Mesenchymal stem cell (in vitro differentiated cells and primary cell): ENCODE results near the gene RBP3.

Experiments used
- DNase-seq: peaks from one replicate; pipeline ENCODE4 v3.0.0-alpha.2; 2013
- H2AFZ ChIP-seq: one replicate; pipeline ENCODE4 v1.6.1; 2013; ENCODE audit warnings: low read depth, mild to moderate bottlenecking, control low read depth, inconsistent platforms, low read length, moderate library complexity
- H2AK5ac ChIP-seq: 2 replicates; pipeline ENCODE4 v1.6.1; 2013; ENCODE audit warnings: low read length, moderate library complexity, mild to moderate bottlenecking, inconsistent platforms; ENCODE audit not compliant: severe bottlenecking
- H2BK120ac ChIP-seq: one replicate; pipeline ENCODE4 v1.6.1; 2013; ENCODE audit warnings: low read depth, mild to moderate bottlenecking, inconsistent platforms, low read length, moderate library complexity
- H2BK12ac ChIP-seq, 2 experiments: one replicate each; pipeline ENCODE4 v1.6.1; 2013; ENCODE audit warnings: inconsistent platforms in 2 of 2, low read length in 2 of 2, mild to moderate bottlenecking in 2 of 2, moderate library complexity in 2 of 2, control low read depth in 1 of 2
- H2BK15ac ChIP-seq: one replicate; pipeline ENCODE4 v1.6.1; 2013; ENCODE audit warnings: mild to moderate bottlenecking, low read depth, inconsistent platforms; ENCODE audit not compliant: poor library complexity, severe bottlenecking
- H2BK5ac ChIP-seq: 2 replicates; pipeline ENCODE4 v1.6.1; 2013; ENCODE audit warnings: low read depth, mild to moderate bottlenecking, low read length, control low read depth, inconsistent platforms; ENCODE audit not compliant: poor library complexity, severe bottlenecking
- H3K14ac ChIP-seq, 2 experiments: one replicate each; pipeline ENCODE4 v1.6.1; 2013; ENCODE audit warnings: inconsistent platforms in 2 of 2, low read length in 2 of 2, control low read depth in 1 of 2, mild to moderate bottlenecking in 1 of 2, moderate library complexity in 1 of 2
- H3K18ac ChIP-seq, 2 experiments: one replicate each; pipeline ENCODE4 v1.6.1; 2013; ENCODE audit warnings: inconsistent platforms in 2 of 2, low read length in 2 of 2, control low read depth in 1 of 2, low read depth in 1 of 2, mild to moderate bottlenecking in 1 of 2
- H3K23ac ChIP-seq, 2 experiments: one replicate each; pipeline ENCODE4 v1.6.1; 2013; ENCODE audit warnings: inconsistent platforms in 2 of 2, low read length in 2 of 2, mild to moderate bottlenecking in 2 of 2, moderate library complexity in 2 of 2, control low read depth in 1 of 2
- H3K27ac ChIP-seq: 2 replicates; pipeline ENCODE4 v1.5.1; 2013; ENCODE audit warnings: mild to moderate bottlenecking, moderate library complexity, low read length, control low read depth, inconsistent platforms; ENCODE audit not compliant: poor library complexity, severe bottlenecking
- H3K27me3 ChIP-seq, 2 experiments: 2 replicates each; pipeline versions ENCODE4 v1.6.1 to v1.7.0; 2013; ENCODE audit warnings: low read length in 2 of 2, mild to moderate bottlenecking in 2 of 2, moderate library complexity in 2 of 2, control low read depth in 1 of 2, inconsistent platforms in 1 of 2; ENCODE audit not compliant: control insufficient read depth in 1 of 2, insufficient read depth in 1 of 2
- H3K36me3 ChIP-seq, 2 experiments: 2 replicates each; pipeline versions ENCODE4 v1.6.1 to v1.7.0; 2013; ENCODE audit warnings: low read length in 2 of 2, control low read depth in 1 of 2, inconsistent platforms in 1 of 2, low read depth in 1 of 2, mild to moderate bottlenecking in 1 of 2; ENCODE audit not compliant: insufficient read depth in 2 of 2, control insufficient read depth in 1 of 2
- H3K4ac ChIP-seq, 2 experiments: one replicate each; pipeline ENCODE4 v1.6.1; 2013; ENCODE audit warnings: inconsistent platforms in 2 of 2, low read length in 2 of 2, mild to moderate bottlenecking in 2 of 2, moderate library complexity in 2 of 2, control low read depth in 1 of 2, low read depth in 1 of 2
- H3K4me1 ChIP-seq: 2 replicates; pipeline ENCODE4 v1.6.1; 2013; ENCODE audit warnings: low read depth, low read length, control low read depth; ENCODE audit not compliant: control insufficient read depth, insufficient read depth
- H3K4me2 ChIP-seq: 2 replicates; pipeline ENCODE4 v1.6.1; 2013; ENCODE audit warnings: low read length, mild to moderate bottlenecking, inconsistent platforms; ENCODE audit not compliant: poor library complexity, severe bottlenecking
- H3K4me3 ChIP-seq, 2 experiments: 2 replicates each; pipeline versions ENCODE4 v1.5.1 to v1.7.0; 2013; ENCODE audit warnings: low read length in 2 of 2, mild to moderate bottlenecking in 2 of 2, control low read depth in 1 of 2, low read depth in 1 of 2; ENCODE audit not compliant: insufficient read depth in 1 of 2
- H3K79me1 ChIP-seq: replicated peaks from 2 replicates; pipeline ENCODE4 v1.6.1; 2013; ENCODE audit warnings: mild to moderate bottlenecking, control low read depth, low read length, inconsistent platforms; ENCODE audit not compliant: poor library complexity, severe bottlenecking
- H3K9ac ChIP-seq: 2 replicates; pipeline ENCODE4 v1.7.0; 2013; ENCODE audit warnings: mild to moderate bottlenecking, low read length, moderate library complexity
- H3K9me3 ChIP-seq: 2 replicates; pipeline ENCODE4 v1.7.0; 2013; ENCODE audit warnings: mild to moderate bottlenecking, low read length; ENCODE audit not compliant: control insufficient read depth
- H4K8ac ChIP-seq: one replicate; pipeline ENCODE4 v1.6.1; 2013; ENCODE audit warnings: inconsistent platforms, mild to moderate bottlenecking, low read length, moderate library complexity
- H4K91ac ChIP-seq: one replicate; pipeline ENCODE4 v1.6.1; 2013; ENCODE audit warnings: mild to moderate bottlenecking, low read length, inconsistent platforms
- WGBS: methylation state at CpG from one replicate; pipeline ENCODE4 v1.1.7; 2013; ENCODE audit warnings: mixed read lengths; 5-methylcytosine and 5-hydroxymethylcytosine counted together

RBP3 gene

GRCh38 chr10:47364366-47364765 lies 16.2 kb downstream of the RBP3 start:
- DNase-seq, result no peak
- Histone ChIP-seq H2BK15ac (no peak overlapping the region), H2BK120ac (no peak overlapping the region), H3K9me3 (no peaks in the 10 kb centered on the region), H3K27ac (no peak overlapping the region), H3K23ac (no peak overlapping the region), H3K4me3 (no peak overlapping the region), H2BK12ac (no peak overlapping the region), H2AFZ (no peak overlapping the region), H3K14ac (no peak overlapping the region), H2BK5ac (no peak overlapping the region), H3K4ac (no peak overlapping the region), H3K4me2 (no peak overlapping the region), H3K79me1 (no peaks in the 10 kb centered on the region), H3K27me3 (peaks cover 0 to 38% of the 10 kb centered on the region in 2 experiments), H3K4me1 (peaks cover 15% of the 10 kb centered on the region), H3K36me3 (peaks cover 0 to 8% of the 10 kb centered on the region in 2 experiments), H3K18ac (no peak overlapping the region), H2AK5ac (no peak overlapping the region), H3K9ac (no peak overlapping the region), H4K91ac (no peak overlapping the region), H4K8ac (no peak overlapping the region)
- 70% methylated on average over 4 of the region's 4 CpGs for WGBS

GRCh38 chr10:47364911-47365310 lies 16.7 kb downstream of the RBP3 start:
- Histone ChIP-seq H3K9me3 (no peaks in the 10 kb centered on the region), H3K4me2 (no peak overlapping the region), H2BK5ac (no peak overlapping the region), H4K91ac (no peak overlapping the region), H2BK15ac (no peak overlapping the region), H3K9ac (no peak overlapping the region), H3K23ac (no peak overlapping the region), H3K36me3 (peaks cover 0 to 8% of the 10 kb centered on the region in 2 experiments), H3K4ac (no peak overlapping the region), H3K4me1 (peaks cover 15% of the 10 kb centered on the region), H2AFZ (no peak overlapping the region), H3K18ac (no peak overlapping the region), H2AK5ac (no peak overlapping the region), H4K8ac (no peak overlapping the region), H3K4me3 (no peak overlapping the region), H3K79me1 (no peaks in the 10 kb centered on the region), H2BK12ac (no peak overlapping the region), H2BK120ac (no peak overlapping the region), H3K27ac (no peak overlapping the region), H3K14ac (no peak overlapping the region), H3K27me3 (peaks cover 0 to 41% of the 10 kb centered on the region in 2 experiments)
- WGBS, result 87% methylated on average over 6 of the region's 6 CpGs
- DNase-seq, result no peak

GRCh38 chr10:47365431-47366180 lies 17.4 kb downstream of the RBP3 start:
- Histone ChIP-seq H2BK15ac (no peak overlapping the region), H2BK120ac (no peak overlapping the region), H3K36me3 (peaks cover 0 to 8% of the 10 kb centered on the region in 2 experiments), H3K9me3 (no peaks in the 10 kb centered on the region), H3K14ac (no peak overlapping the region), H3K4ac (no peak overlapping the region), H2BK5ac (no peak overlapping the region), H3K4me1 (peaks cover 10% of the 10 kb centered on the region), H2BK12ac (no peak overlapping the region), H3K23ac (no peak overlapping the region), H3K79me1 (no peaks in the 10 kb centered on the region), H2AK5ac (no peak overlapping the region), H3K27ac (no peak overlapping the region), H3K4me2 (no peak overlapping the region), H4K91ac (no peak overlapping the region), H3K4me3 (no peak overlapping the region), H3K9ac (no peak overlapping the region), H2AFZ (no peak overlapping the region), H3K18ac (no peak overlapping the region), H3K27me3 (peaks cover 0 to 43% of the 10 kb centered on the region in 2 experiments), H4K8ac (no peak overlapping the region)
- DNase-seq, result no peak
- 87% methylated on average over 9 of the region's 9 CpGs for WGBS

- no peak overlapping the region for H2BK120ac ChIP-seq
- H2BK5ac ChIP-seq, result no peak overlapping the region
- H3K79me1 ChIP-seq, result no peaks in the 10 kb centered on the region
- H3K4ac ChIP-seq, result no peak overlapping the region
- no peak overlapping the region for H3K14ac ChIP-seq
- peaks cover 0 to 8% of the 10 kb centered on the region in 2 experiments for H3K36me3 ChIP-seq
- no peak overlapping the region for H3K4me2 ChIP-seq
- 84% methylated on average over 5 of the region's 5 CpGs for WGBS
- no peak overlapping the region for H2BK15ac ChIP-seq
- H3K4me1 ChIP-seq, result peaks cover 10% of the 10 kb centered on the region
- H2AFZ ChIP-seq, result no peak overlapping the region
- no peak for DNase-seq
- no peak overlapping the region for H3K18ac ChIP-seq
- no peak overlapping the region for H3K27ac ChIP-seq
- no peaks in the 10 kb centered on the region for H3K9me3 ChIP-seq
- H3K4me3 ChIP-seq, result no peak overlapping the region
- H4K8ac ChIP-seq, result no peak overlapping the region
- H3K27me3 ChIP-seq, result peaks cover 0 to 43% of the 10 kb centered on the region in 2 experiments
- no peak overlapping the region for H3K23ac ChIP-seq
- H2BK12ac ChIP-seq, result no peak overlapping the region
- H3K9ac ChIP-seq, result no peak overlapping the region
- no peak overlapping the region for H4K91ac ChIP-seq
- H2AK5ac ChIP-seq, result no peak overlapping the region
Measured at GRCh38 chr10:47366181-47366631, 18.0 kb downstream of the RBP3 start.
